ENCODE data around the gene TEX29. TPM values are rescaled to one million over a fixed set of nuclear protein-coding genes. Genes with fewer than 3 reads are reported as not detected.

Gene TEX29
- total RNA-seq, 1 experiment from 2014 or later, result not detected

DNA sequence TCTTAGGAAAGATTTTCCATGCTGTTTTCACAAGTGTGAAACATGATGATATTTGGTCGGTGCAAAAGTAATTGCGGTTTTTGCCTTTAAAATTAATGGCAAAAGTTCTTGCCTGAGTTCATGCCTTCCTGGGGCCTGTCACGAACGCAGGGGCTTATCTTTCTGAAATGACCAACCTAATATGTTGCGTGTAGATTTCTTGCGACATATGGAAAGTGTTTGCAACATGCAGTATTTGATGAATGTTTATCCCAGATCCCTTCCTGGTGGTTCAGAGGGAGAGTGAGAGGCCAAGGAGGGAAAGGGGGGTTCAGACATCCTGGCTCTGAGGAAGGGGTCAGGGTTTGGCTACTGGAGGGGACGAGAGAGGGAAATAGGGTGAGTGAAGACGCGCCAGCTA is 72.0 kb downstream of the TEX29 start:
- POLR2A ChIA-PET, result no interaction called here
- in situ Hi-C loops (cut with HindIII; ENCODE audit: low pct_unique_long_range_greater_than_20kb, low sequenced_read_pairs), result no loop called here
- TF ChIP-seq CTCF (IDR thresholded peaks at IDR 0.05) (no peak), POLR2AphosphoS5 (IDR thresholded peaks at IDR 0.05; ENCODE audit: low read depth, low read length) (no peak), SIN3A (IDR thresholded peaks at IDR 0.05; ENCODE audit: borderline replicate concordance, insufficient read depth, low read depth, low read length) (no peak), TCF7L2 (IDR thresholded peaks at IDR 0.05; ENCODE audit: low read depth, low read length) (no peak)
- TF ChIP-seq, protein P1, sequence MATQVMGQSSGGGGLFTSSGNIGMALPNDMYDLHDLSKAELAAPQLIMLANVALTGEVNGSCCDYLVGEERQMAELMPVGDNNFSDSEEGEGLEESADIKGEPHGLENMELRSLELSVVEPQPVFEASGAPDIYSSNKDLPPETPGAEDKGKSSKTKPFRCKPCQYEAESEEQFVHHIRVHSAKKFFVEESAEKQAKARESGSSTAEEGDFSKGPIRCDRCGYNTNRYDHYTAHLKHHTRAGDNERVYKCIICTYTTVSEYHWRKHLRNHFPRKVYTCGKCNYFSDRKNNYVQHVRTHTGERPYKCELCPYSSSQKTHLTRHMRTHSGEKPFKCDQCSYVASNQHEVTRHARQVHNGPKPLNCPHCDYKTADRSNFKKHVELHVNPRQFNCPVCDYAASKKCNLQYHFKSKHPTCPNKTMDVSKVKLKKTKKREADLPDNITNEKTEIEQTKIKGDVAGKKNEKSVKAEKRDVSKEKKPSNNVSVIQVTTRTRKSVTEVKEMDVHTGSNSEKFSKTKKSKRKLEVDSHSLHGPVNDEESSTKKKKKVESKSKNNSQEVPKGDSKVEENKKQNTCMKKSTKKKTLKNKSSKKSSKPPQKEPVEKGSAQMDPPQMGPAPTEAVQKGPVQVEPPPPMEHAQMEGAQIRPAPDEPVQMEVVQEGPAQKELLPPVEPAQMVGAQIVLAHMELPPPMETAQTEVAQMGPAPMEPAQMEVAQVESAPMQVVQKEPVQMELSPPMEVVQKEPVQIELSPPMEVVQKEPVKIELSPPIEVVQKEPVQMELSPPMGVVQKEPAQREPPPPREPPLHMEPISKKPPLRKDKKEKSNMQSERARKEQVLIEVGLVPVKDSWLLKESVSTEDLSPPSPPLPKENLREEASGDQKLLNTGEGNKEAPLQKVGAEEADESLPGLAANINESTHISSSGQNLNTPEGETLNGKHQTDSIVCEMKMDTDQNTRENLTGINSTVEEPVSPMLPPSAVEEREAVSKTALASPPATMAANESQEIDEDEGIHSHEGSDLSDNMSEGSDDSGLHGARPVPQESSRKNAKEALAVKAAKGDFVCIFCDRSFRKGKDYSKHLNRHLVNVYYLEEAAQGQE (IDR thresholded peaks at IDR 0.05; ENCODE audit: insufficient read depth in 1 of 2, low read depth in 2 of 2, low read length in 1 of 2), result no peak
- CTCF ChIA-PET, result no interaction called here
- H3K27ac ChIP-seq (ENCODE audit: low read length), result no peak overlapping the region
- no peaks in the 10 kb centered on the region for H3K9me3 ChIP-seq (ENCODE audit: control insufficient read depth, insufficient read depth, low read depth, low read length)
- intact Hi-C loops (cut with micrococcal nuclease; ENCODE audit: unreplicated experiment), result no loop called here
- ATAC-seq, result no peak
- BruUV-seq (replicated peaks), result no TSS peak
- no peaks in the 10 kb centered on the region for H3K36me3 ChIP-seq (ENCODE audit: control insufficient read depth, insufficient read depth, low read length)
- DNase-seq (ENCODE audit: low read depth, low spot score), result no peak
- H3K4me3 ChIP-seq (ENCODE audit: low read depth in 2 of 2, low read length in 2 of 2), result no peak overlapping the region
- H3K4me1 ChIP-seq (ENCODE audit: control insufficient read depth, insufficient read depth, low read length), result no peaks in the 10 kb centered on the region
- H3K27me3 ChIP-seq (ENCODE audit: control insufficient read depth, insufficient read depth, low read length), result no peaks in the 10 kb centered on the region

DNA sequence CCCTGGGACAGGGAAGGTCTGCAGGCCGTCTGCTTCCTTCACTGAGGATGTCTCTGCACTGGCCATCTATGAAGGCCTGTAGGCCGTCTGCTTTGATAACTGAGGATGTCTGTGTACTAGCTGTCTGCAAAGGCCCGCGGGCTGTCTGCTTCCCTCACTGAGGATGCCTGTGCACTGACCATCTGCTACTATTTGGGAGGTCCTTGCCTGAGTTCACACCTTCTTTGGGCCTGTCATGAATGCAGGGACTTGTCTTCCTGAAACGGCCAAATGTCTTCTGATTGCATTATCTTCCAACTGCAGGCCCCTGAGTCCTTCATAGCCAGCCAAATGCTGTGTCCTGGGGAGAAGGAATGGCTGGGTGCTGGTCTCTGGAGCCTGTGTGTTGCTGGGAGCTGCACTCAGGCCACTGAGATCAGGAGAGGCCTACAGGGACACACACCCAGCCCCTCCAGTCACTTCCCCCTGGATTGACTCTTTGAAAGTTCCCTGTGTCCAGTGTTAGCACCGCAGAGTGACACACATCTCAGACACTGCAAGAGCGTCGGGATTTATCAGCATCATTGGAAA is 72.9 kb downstream of the TEX29 start:
- ATAC-seq (no peak), DNase-seq (ENCODE audit: low read depth, low spot score) (no peak)
- Histone ChIP-seq H3K9me3 (ENCODE audit: control insufficient read depth, insufficient read depth, low read depth, low read length) (no peaks in the 10 kb centered on the region), H3K27ac (ENCODE audit: low read length) (no peak overlapping the region), H3K36me3 (ENCODE audit: control insufficient read depth, insufficient read depth, low read length) (no peaks in the 10 kb centered on the region), H3K27me3 (ENCODE audit: control insufficient read depth, insufficient read depth, low read length) (no peaks in the 10 kb centered on the region), H3K4me1 (ENCODE audit: control insufficient read depth, insufficient read depth, low read length) (no peaks in the 10 kb centered on the region), H3K4me3 (ENCODE audit: low read depth in 2 of 2, low read length in 2 of 2) (no peak overlapping the region)
- intact Hi-C loops (cut with micrococcal nuclease; ENCODE audit: unreplicated experiment), result no loop called here
- in situ Hi-C loops (cut with HindIII; ENCODE audit: low pct_unique_long_range_greater_than_20kb, low sequenced_read_pairs), result no loop called here
- POLR2A ChIA-PET, result no interaction called here
- no TSS peak for BruUV-seq (replicated peaks)
- CTCF ChIA-PET, result no interaction called here
- TF ChIP-seq SIN3A (IDR thresholded peaks at IDR 0.05; ENCODE audit: borderline replicate concordance, insufficient read depth, low read depth, low read length), result no peak
- no peak for TF ChIP-seq POLR2AphosphoS5 (IDR thresholded peaks at IDR 0.05; ENCODE audit: low read depth, low read length)
- TF ChIP-seq, protein P1 (IDR thresholded peaks at IDR 0.05; ENCODE audit: insufficient read depth in 1 of 2, low read depth in 2 of 2, low read length in 1 of 2), result no peak
- no peak for TF ChIP-seq TCF7L2 (IDR thresholded peaks at IDR 0.05; ENCODE audit: low read depth, low read length)
- TF ChIP-seq CTCF (IDR thresholded peaks at IDR 0.05), result no peak
